ENCODE measurements around the gene RANBP1.
"Not testable (repeated sequence)": the region's sequence is repeated elsewhere in the genome, so short reads cannot be mapped to it uniquely, and the experiment has no call there.

The RANBP1 gene

GRCh38 chr22:20153945-20154344, 38.0 kb downstream of the RANBP1 start:
- DNase-seq (ENCODE audit: low read depth): no peak

GRCh38 chr22:20154602-20155187, 38.8 kb downstream of the RANBP1 start:
- no peak for DNase-seq (ENCODE audit: low read depth)

GRCh38 chr22:20155330-20156041, 39.6 kb downstream of the RANBP1 start:
- DNase-seq (ENCODE audit: low read depth): no peak

GRCh38 chr22:20156042-20156389, 40.1 kb downstream of the RANBP1 start:
- DNase-seq (ENCODE audit: low read depth): no peak

- DNase-seq (ENCODE audit: low read depth): peak; percentile 90
These were observed 40.9 kb downstream of the RANBP1 start for GRCh38 chr22:20156611-20157429.

GRCh38 chr22:20157430-20158183, 41.7 kb downstream of the RANBP1 start:
- no peak for DNase-seq (ENCODE audit: low read depth)

GRCh38 chr22:20158391-20159036, 42.6 kb downstream of the RANBP1 start:
- no peak for DNase-seq (ENCODE audit: low read depth)

GRCh38 chr22:20159076-20159475, 43.2 kb downstream of the RANBP1 start:
- no peak for DNase-seq (ENCODE audit: low read depth)

GRCh38 chr22:20159531-20159930, 43.6 kb downstream of the RANBP1 start:
- not testable (repeated sequence) for DNase-seq (ENCODE audit: low read depth)

- no peak for DNase-seq (ENCODE audit: low read depth)
These were observed 44.1 kb downstream of the RANBP1 start for GRCh38 chr22:20160041-20160440.

GRCh38 chr22:20164863-20165262, 49.0 kb downstream of the RANBP1 start:
- no peak for DNase-seq (ENCODE audit: low read depth)

- DNase-seq (ENCODE audit: low read depth): no peak
These were observed 49.5 kb downstream of the RANBP1 start for GRCh38 chr22:20165421-20165820.

- DNase-seq (ENCODE audit: low read depth): no peak
These were observed 50.0 kb downstream of the RANBP1 start for GRCh38 chr22:20165913-20166312.

GRCh38 chr22:20166703-20167102, 50.8 kb downstream of the RANBP1 start:
- no peak for DNase-seq (ENCODE audit: low read depth)

- DNase-seq (ENCODE audit: low read depth): no peak
These were observed 51.9 kb downstream of the RANBP1 start for GRCh38 chr22:20167643-20168322.

GRCh38 chr22:20169253-20169822, 53.4 kb downstream of the RANBP1 start:
- no peak for DNase-seq (ENCODE audit: low read depth)

GRCh38 chr22:20170170-20170569, 54.3 kb downstream of the RANBP1 start:
- no peak for DNase-seq (ENCODE audit: low read depth)

- DNase-seq (ENCODE audit: low read depth): no peak
These were observed 55.6 kb downstream of the RANBP1 start for GRCh38 chr22:20171288-20172140.

GRCh38 chr22:20172141-20172613, 56.3 kb downstream of the RANBP1 start:
- no peak for DNase-seq (ENCODE audit: low read depth)

GRCh38 chr22:20173246-20173645, 57.3 kb downstream of the RANBP1 start:
- no peak for DNase-seq (ENCODE audit: low read depth)

Data from stimulated activated CD8-positive, alpha-beta memory T cell treated with anti-CD3 and anti-CD28 coated beads, Interleukin-15, amount 100 ng/mL, for 1 hour (primary cell).